Left hindlimb (tissue), 1 donor: ENCODE results near the gene F10.
"Not testable (repeated sequence)": the region's sequence is repeated elsewhere in the genome, so short reads cannot be mapped to it uniquely, and the experiment has no call there.

Experiments used
- DNase-seq: peaks from one replicate; pipeline ENCODE4 v3.0.0-alpha.2; 2018

F10 gene

DNA sequence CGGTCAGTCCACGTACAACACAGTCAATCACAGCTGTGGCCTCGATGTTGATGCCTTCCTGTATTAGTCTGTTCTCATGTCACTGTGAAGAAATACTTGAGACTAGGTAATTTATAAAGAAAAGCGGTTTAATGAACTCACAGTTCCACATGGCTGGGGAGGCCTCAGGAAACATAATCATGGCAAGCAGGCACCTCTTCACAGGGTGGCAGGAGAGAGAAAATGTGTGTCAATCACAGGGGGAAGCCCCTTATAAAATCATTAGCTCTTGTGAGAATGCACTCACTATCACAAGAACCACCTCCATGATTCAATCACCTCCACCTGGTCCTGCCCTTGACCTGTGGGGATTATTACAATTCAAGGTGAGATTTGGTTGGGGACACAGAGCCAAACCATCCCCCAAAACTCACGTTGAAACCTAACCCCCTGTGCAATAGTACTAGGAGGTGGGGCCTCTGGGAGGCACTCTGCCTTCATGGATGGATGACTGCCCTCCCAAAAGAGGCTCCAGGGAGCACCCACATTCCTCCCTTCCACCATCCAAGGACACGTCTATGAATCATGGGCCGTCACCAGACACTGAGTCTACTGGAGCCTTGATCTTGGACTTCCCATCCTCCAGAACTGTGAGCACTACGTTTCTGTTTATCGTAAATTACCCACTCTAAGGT is 33.5 kb downstream of the F10 start:
- no peak for DNase-seq

DNA sequence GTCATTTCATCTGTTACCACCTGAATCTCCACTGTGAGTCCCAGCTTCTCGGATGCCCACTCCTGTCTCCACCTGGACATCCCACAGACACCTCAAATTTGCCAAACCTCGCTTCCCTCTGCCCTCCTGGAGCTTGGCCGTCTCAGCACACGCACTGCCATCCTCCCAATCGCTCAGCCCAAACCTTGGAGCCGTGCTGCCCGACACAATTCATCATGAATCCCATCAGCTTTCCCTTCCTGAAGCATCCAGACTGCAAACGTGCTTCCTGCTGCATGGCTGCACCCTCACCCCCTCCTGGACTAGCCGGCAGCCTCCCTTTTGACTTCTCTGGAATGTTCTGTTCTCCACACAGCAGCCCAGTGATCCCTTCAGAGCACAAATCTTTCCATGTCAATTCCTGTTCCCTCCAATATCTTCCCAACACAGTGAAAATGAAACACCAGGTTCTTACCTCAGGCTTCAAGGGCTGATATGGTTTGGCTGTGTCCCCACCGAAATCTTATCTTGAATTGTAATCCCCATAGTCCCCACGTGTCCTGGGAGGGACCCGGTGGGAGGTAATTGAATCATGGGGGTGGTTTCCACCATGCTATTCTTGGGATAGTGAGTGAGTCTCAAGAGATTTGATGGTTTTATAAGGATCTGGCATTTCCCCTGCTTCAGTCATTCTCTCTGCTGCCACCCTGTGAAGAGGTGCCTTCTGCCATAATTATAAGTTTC is 34.8 kb downstream of the F10 start:
- no peak for DNase-seq

GRCh38 chr13:113157929-113158747 is 35.5 kb downstream of the F10 start, which contains the start of gene PROZ:
Gene PROZ, plus strand, starts transcription at chr13:113158648. Its CDS starts 13 bp downstream, at chr13:113158661.
- no peak for DNase-seq

- DNase-seq: no peak
Measured at GRCh38 chr13:113158946-113159345, 36.3 kb downstream of the F10 start.

DNA sequence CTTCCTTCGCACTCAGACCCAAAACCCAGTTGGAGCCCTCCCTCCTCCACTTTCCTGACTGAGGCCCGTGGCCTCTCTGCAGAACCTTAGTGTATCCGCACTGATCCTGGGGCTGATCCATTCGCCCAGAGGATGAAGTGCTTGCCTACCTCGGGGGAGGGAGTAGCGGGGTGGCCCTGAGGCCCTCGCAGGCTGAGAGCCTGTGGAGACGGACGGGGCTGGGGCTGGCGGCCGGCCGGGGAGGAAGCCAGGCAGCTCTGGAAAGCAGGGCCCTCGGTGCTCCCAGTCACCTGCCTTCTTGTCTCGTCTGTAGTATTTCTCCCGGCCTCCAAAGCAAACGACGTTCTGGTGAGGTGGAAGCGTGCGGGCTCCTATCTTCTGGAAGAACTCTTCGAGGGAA is 37.1 kb downstream of the F10 start:
- DNase-seq: no peak

GRCh38 chr13:113160983-113161382 is 38.4 kb downstream of the F10 start:
- DNase-seq: no peak

- no peak for DNase-seq
Measured at GRCh38 chr13:113161433-113161832, 38.8 kb downstream of the F10 start.

DNA sequence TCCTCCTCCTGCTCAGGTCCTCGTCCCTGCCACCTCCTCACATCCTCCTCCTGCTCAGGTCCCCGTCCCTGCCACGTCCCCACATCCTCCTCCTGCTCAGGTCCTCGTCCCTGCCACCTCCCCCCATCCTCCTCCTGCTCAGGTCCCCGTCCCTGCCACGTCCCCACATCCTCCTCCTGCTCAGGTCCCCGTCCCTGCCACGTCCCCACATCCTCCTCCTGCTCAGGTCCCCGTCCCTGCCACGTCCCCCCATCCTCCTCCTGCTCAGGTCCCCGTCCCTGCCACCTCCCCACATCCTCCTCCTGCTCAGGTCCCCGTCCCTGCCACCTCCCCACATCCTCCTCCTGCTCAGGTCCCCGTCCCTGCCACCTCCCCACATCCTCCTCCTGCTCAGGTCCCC is 39.4 kb downstream of the F10 start:
- DNase-seq: not testable (repeated sequence)

- DNase-seq: no peak
Measured at GRCh38 chr13:113162783-113163685, 40.4 kb downstream of the F10 start.

- no peak for DNase-seq
Measured at GRCh38 chr13:113164492-113164891, 41.9 kb downstream of the F10 start.

- DNase-seq: no peak
Measured at GRCh38 chr13:113166266-113166665, 43.7 kb downstream of the F10 start.

- DNase-seq: no peak
Measured at GRCh38 chr13:113166681-113167080, 44.1 kb downstream of the F10 start.

GRCh38 chr13:113167155-113167554 is 44.6 kb downstream of the F10 start:
- no peak for DNase-seq

DNA sequence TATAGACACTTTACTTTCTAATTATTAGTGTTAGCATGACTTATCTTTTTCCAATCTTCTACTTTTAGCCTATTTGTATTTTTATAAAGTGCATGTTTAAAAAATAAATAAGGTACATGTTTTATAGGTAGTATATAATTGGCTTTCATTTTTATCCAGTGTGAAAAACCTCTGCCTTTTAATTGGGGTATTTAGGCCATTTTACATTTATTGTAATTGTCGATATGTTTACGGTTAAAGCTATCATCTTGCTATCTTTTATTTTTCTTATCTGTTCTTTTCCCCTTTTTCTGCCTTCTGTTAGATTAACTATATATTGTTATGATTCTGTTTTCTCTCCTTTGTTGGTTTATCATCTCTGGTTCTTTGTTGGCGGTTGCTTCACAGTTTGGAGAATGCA is 45.0 kb downstream of the F10 start:
- no peak for DNase-seq

DNA sequence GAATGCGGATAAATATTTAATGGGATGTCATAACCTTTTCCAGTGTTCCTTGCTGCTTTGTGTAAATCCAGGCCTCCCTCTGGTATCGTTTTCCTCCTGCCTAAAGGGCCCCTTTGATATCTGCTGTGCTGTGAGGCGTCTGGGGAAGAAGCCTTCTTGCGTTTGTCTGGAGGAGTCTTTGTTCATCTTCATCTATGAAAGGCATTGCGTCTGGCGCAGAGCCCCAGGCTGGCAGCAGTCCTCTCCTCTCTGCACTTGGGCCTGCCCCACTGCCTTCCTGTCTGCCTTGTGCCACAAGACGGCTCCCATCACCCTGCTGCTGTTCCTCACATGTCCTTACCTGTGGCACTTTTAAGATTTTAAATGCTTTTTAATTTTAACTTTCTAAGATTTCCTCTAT is 45.6 kb downstream of the F10 start:
- DNase-seq: no peak

GRCh38 chr13:113169277-113170272 is 47.0 kb downstream of the F10 start:
- DNase-seq: no peak

DNA sequence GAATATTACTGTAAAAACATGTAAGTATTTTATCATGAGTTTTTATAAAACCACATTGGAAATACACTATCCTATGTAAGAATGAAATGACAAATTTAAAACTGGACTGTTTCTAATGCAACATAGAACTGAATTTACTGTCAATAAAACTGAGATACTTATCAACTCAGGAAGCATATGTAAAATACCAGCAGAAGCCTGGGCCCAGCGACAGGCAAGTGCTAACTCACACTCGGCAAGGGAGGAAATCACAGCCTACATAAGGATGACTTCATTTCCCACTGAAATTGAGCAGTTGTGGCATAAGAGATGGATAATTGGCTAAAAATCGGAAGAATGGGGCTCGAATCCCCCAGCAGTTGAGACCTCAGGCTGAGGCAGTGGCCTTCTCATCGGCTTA is 47.9 kb downstream of the F10 start:
- DNase-seq: no peak

GRCh38 chr13:113171250-113172125 is 48.9 kb downstream of the F10 start:
- no peak for DNase-seq

- no peak for DNase-seq
Measured at GRCh38 chr13:113172419-113172926, 49.9 kb downstream of the F10 start.

DNA sequence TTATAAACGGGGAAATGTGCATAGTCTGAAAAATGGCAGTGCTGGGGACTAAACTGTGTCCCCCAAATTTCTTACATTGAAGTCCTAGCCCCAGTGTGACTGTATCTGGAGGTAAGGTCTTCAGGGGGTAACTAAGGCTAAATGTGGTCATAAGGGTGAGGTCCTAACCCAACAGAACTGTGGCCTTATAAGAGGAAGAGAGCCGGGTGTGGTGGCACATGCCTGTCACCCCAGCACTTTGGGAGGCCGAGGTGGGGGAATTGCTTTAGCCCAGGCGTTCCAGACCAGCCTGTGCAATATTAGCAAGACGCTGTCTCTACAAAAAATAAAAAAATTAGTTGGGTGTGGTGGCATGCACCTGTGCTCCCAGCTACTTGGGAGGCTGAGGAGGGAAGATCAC is 53.7 kb downstream of the F10 start:
- no peak for DNase-seq
